Endothelial cell of umbilical vein (primary cell): ENCODE measurements around the gene GRIK3. TPM values are rescaled to one million over a fixed set of nuclear protein-coding genes. Genes with fewer than 3 reads are reported as not detected.

Source experiments
- BruUV-seq: library from RNA; stranded (reverse); fragments of 400-500 nt; replicated peaks from 2 replicates; lab custom pipeline; 2021; lab: Mats Ljungman, UMichigan
- CTCF ChIA-PET: fragments of 300-600, 350-600 bp; sonication (Branson Sonifier 250); formaldehyde crosslinking; loops from one replicate; lab custom pipeline; 2021; ENCODE audit warnings: antibody characterized with exemption, inconsistent platforms; lab: Charles Lee
- POLR2A ChIA-PET: fragments of 300-600, 350-600 bp; sonication (Branson Sonifier 250); formaldehyde crosslinking; loops from one replicate; lab custom pipeline; 2021; ENCODE audit warnings: antibody characterized with exemption, inconsistent platforms; lab: Charles Lee
- DNase-seq: peaks from one replicate; pipeline ENCODE4 v3.0.0-alpha.2; 2011; ENCODE audit warnings: low read depth, low spot score
- FAIRE-seq: peaks from 2 replicates; lab custom pipeline; 2011; peaks lifted over from hg19 to GRCh38; lab: Jason Lieb, UNC
- H2AFZ ChIP-seq: 2 replicates; pipeline ENCODE4 v1.6.0; 2012; ENCODE audit warnings: low read depth, low read length, control low read depth, inconsistent platforms
- H3K27ac ChIP-seq: 2 replicates; pipeline ENCODE4 v1.5.1; 2011; ENCODE audit warnings: low read depth, mild to moderate bottlenecking, control low read depth, low read length, moderate library complexity; ENCODE audit not compliant: insufficient read depth
- H3K27me3 ChIP-seq, 2 experiments: 2 replicates each; pipeline versions ENCODE4 v1.6.0 to v1.6.1; 2011; ENCODE audit warnings: low read length in 2 of 2, mixed read lengths in 1 of 2; ENCODE audit not compliant: control insufficient read depth in 2 of 2, insufficient read depth in 2 of 2
- H3K36me3 ChIP-seq, 2 experiments: 2 replicates in 1 of 2; 3 replicates in 1 of 2; pipeline ENCODE4 v1.5.1; 2011; ENCODE audit warnings: low read length in 2 of 2, mild to moderate bottlenecking in 1 of 2, moderate library complexity in 1 of 2; ENCODE audit not compliant: control insufficient read depth in 2 of 2, insufficient read depth in 2 of 2; ENCODE audit errors: extremely low read depth in 1 of 2
- H3K4me1 ChIP-seq: 3 replicates; pipeline ENCODE4 v1.5.1; 2011; ENCODE audit warnings: mild to moderate bottlenecking, low read length; ENCODE audit not compliant: control insufficient read depth, insufficient read depth; ENCODE audit errors: extremely low read depth
- H3K4me2 ChIP-seq: 2 replicates; pipeline ENCODE4 v1.6.1; 2011; ENCODE audit warnings: low read length, control low read depth, mixed read lengths; ENCODE audit not compliant: insufficient read depth
- H3K4me3 ChIP-seq, 3 experiments: fragments of 200-600 bp in 1 of 3; sonication (generic), shearing (Covaris generic) in 1 of 3; replicated peaks in 1 of 3; 2 replicates each; pipeline ENCODE4 v1.5.1; 2011 to 2016; ENCODE audit warnings: control low read depth in 3 of 3, low read length in 3 of 3, mild to moderate bottlenecking in 2 of 3, inconsistent platforms in 1 of 3, low read depth in 1 of 3, moderate library complexity in 1 of 3; ENCODE audit not compliant: insufficient read depth in 1 of 3
- H3K79me2 ChIP-seq: 2 replicates; pipeline ENCODE4 v1.6.0; 2012; ENCODE audit warnings: low read length, inconsistent platforms; ENCODE audit not compliant: control insufficient read depth, insufficient read depth
- H3K9ac ChIP-seq: replicated peaks from 2 replicates; pipeline ENCODE3; 2011; ENCODE audit warnings: low read length, control low read depth; ENCODE audit not compliant: insufficient read depth; ENCODE audit errors: extremely low read depth
- H3K9me1 ChIP-seq: replicated peaks from 3 replicates; pipeline ENCODE4 v1.6.0; 2011; ENCODE audit warnings: mild to moderate bottlenecking, low read length; ENCODE audit not compliant: control insufficient read depth, insufficient read depth; ENCODE audit errors: extremely low read depth
- H3K9me3 ChIP-seq: replicated peaks from 2 replicates; pipeline ENCODE4 v1.5.1; 2012; ENCODE audit warnings: low read length, inconsistent platforms; ENCODE audit not compliant: control insufficient read depth, insufficient read depth
- H4K20me1 ChIP-seq: replicated peaks from 2 replicates; pipeline ENCODE3; 2011; ENCODE audit warnings: mild to moderate bottlenecking, low read length; ENCODE audit not compliant: control insufficient read depth, insufficient read depth; ENCODE audit errors: extremely low read depth
- EZH2 ChIP-seq: IDR thresholded peaks from 2 replicates; pipeline ENCODE4 v1.6.1; 2012; ENCODE audit warnings: borderline replicate concordance, low read depth, mild to moderate bottlenecking, moderate library complexity, low read length, inconsistent platforms; ENCODE audit not compliant: severe bottlenecking
- FOS ChIP-seq: IDR thresholded peaks from 2 replicates; pipeline ENCODE4 v1.6.1; 2011; ENCODE audit warnings: mild to moderate bottlenecking, low read length, moderate library complexity, borderline replicate concordance; ENCODE audit not compliant: insufficient read depth
- GATA2 ChIP-seq: IDR thresholded peaks from 2 replicates; pipeline ENCODE4 v1.7.0; 2011; ENCODE audit warnings: low read depth, mild to moderate bottlenecking, moderate library complexity, mixed read lengths, low read length; ENCODE audit not compliant: insufficient read length, insufficient read depth
- JUN ChIP-seq: IDR thresholded peaks from 2 replicates; pipeline ENCODE4 v1.6.1; 2011; ENCODE audit warnings: borderline replicate concordance, low read depth; ENCODE audit not compliant: insufficient read length, insufficient read depth
- MYC ChIP-seq: IDR thresholded peaks from one replicate; pipeline ENCODE4 v1.6.1; 2011; ENCODE audit warnings: mild to moderate bottlenecking, low read depth, low read length
- POLR2A ChIP-seq: IDR thresholded peaks from 2 replicates; pipeline ENCODE4 v1.6.1; 2012; ENCODE audit warnings: low read depth, mild to moderate bottlenecking, control low read depth, low read length
- POLR2AphosphoS5 ChIP-seq: IDR thresholded peaks from 2 replicates; pipeline ENCODE4 v1.6.1; 2012; ENCODE audit warnings: low read depth, mild to moderate bottlenecking, control low read depth, low read length, moderate library complexity; ENCODE audit not compliant: insufficient read depth
- dilution Hi-C: fragments of 300-500 bp; cut with MboI; formaldehyde crosslinking; loops from one replicate; pipeline ENCODE4 v1.15.0; 2019; ENCODE audit warnings: low sequenced_read_pairs; ENCODE audit not compliant: extremely low pct_ligation_motif_present
- intact Hi-C: fragments of 100-400 bp; cut with micrococcal nuclease; formaldehyde crosslinking; loops from one replicate; pipeline ENCODE4 v1.10.0; 2022
- polyA plus RNA-seq, 4 experiments: library from polyadenylated mRNA; depleted of rRNA in 3 of 4; stranded (reverse) in 3 of 4; unstranded in 1 of 4; fragments of >200 nt; gene quantifications; 2 replicates each; pipeline versions ENCODE4 v1.2.1 to v1.2.3, GENCODE V29; 2011 to 2012; ENCODE audit warnings: missing spikeins in 1 of 4
- total RNA-seq: library from RNA; stranded (reverse); gene quantifications from 2 replicates; pipeline ENCODE4 v1.2.3, GENCODE V29; 2021
- TF ChIP-seq, protein P1 (sequence below): IDR thresholded peaks from 2 replicates; pipeline ENCODE4 v1.6.1; 2011; ENCODE audit not compliant: insufficient read depth, insufficient read length
- TF ChIP-seq, protein P2 (sequence below), 2 donors: IDR thresholded peaks; 1 replicate in 1 of 2; 2 replicates in 1 of 2; pipeline ENCODE4 v1.5.1; 2011; ENCODE audit warnings: low read length in 2 of 2, mild to moderate bottlenecking in 2 of 2, moderate library complexity in 2 of 2, control low read depth in 1 of 2, inconsistent platforms in 1 of 2, low read depth in 1 of 2; ENCODE audit not compliant: insufficient read depth in 1 of 2; ENCODE audit errors: extremely low read depth in 1 of 2

Gene GRIK3
- total and polyA plus RNA-seq, 2 donors (not counting 3 experiments of a cell fraction or from before 2014, with no cell fraction given), result not detected

DNA sequence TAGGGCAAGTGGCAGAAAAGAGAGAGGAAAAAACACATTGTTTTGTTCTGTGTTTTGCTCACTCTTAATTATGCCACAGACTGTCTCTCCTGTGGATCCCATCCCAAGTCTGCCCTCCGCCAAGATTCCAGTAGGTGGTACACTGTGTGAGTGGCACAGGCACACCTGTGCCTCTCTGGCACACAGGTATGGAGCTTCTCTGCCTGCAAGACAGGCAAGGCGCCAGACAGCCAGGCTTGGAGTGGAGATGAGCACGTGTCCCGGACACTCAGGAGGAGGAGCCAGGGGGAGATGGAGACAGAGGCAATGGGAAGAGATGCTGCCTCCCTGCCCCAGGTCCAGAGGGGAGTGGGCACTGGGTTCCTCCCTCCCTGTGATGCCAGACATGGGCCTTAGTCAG is 6.5 kb upstream of the GRIK3 start:
- dilution Hi-C loops, result no loop called here
- intact Hi-C loops, result no loop called here
- DNase-seq (no peak), FAIRE-seq (no peak)
- TF ChIP-seq EZH2 (no peak), FOS (no peak), POLR2A (no peak), JUN (no peak), MYC (no peak), POLR2AphosphoS5 (no peak), GATA2 (no peak)
- TF ChIP-seq, protein P1, sequence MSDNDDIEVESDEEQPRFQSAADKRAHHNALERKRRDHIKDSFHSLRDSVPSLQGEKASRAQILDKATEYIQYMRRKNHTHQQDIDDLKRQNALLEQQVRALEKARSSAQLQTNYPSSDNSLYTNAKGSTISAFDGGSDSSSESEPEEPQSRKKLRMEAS, result no peak
- TF ChIP-seq, protein P2, sequence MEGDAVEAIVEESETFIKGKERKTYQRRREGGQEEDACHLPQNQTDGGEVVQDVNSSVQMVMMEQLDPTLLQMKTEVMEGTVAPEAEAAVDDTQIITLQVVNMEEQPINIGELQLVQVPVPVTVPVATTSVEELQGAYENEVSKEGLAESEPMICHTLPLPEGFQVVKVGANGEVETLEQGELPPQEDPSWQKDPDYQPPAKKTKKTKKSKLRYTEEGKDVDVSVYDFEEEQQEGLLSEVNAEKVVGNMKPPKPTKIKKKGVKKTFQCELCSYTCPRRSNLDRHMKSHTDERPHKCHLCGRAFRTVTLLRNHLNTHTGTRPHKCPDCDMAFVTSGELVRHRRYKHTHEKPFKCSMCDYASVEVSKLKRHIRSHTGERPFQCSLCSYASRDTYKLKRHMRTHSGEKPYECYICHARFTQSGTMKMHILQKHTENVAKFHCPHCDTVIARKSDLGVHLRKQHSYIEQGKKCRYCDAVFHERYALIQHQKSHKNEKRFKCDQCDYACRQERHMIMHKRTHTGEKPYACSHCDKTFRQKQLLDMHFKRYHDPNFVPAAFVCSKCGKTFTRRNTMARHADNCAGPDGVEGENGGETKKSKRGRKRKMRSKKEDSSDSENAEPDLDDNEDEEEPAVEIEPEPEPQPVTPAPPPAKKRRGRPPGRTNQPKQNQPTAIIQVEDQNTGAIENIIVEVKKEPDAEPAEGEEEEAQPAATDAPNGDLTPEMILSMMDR (IDR thresholded peaks at IDR 0.05; ENCODE audit: extremely low read depth in 1 of 2, insufficient read depth in 1 of 2, low read depth in 1 of 2, low read length in 2 of 2), result no peak
- no peaks in the 10 kb centered on the region for H3K9me1 ChIP-seq
- CTCF ChIA-PET, result no interaction called here
- no peak overlapping the region for H3K4me2 ChIP-seq
- no peaks in the 10 kb centered on the region for H3K9me3 ChIP-seq
- no peaks in the 10 kb centered on the region for H3K36me3 ChIP-seq
- H3K4me3 ChIP-seq, result no peak overlapping the region
- H3K27ac ChIP-seq, result no peak overlapping the region
- no peaks in the 10 kb centered on the region for H3K79me2 ChIP-seq
- POLR2A ChIA-PET, result no interaction called here
- BruUV-seq, result no TSS peak
- H3K4me1 ChIP-seq, result no peaks in the 10 kb centered on the region
- peaks cover 19 to 28% of the 10 kb centered on the region in 2 experiments for H3K27me3 ChIP-seq
- no peaks in the 10 kb centered on the region for H4K20me1 ChIP-seq
- H2AFZ ChIP-seq, result no peak overlapping the region
- no peak overlapping the region for H3K9ac ChIP-seq
